Right atrium auricular region (tissue), 2 donors: ENCODE data around the gene PYROXD2. TPM values are rescaled to one million over a fixed set of nuclear protein-coding genes. Genes with fewer than 3 reads are reported as not detected.

Experiments
- DNase-seq: peaks from one replicate; pipeline ENCODE4 v3.0.0-alpha.2; 2019; ENCODE audit warnings: low spot score
- H3K27ac ChIP-seq, 2 donors: fragments of 200-600 bp; sonication (generic); 1 replicate in 1 of 2; 2 replicates in 1 of 2; pipeline ENCODE4 v1.5.1; 2016 to 2019
- H3K27me3 ChIP-seq, 2 donors: fragments of 200-600 bp; sonication (generic); one replicate each; pipeline versions ENCODE4 v1.5.1 to v1.6.0; 2017 to 2019
- H3K36me3 ChIP-seq: fragments of 200-600 bp; sonication (generic); one replicate; pipeline ENCODE4 v1.5.1; 2016
- H3K4me1 ChIP-seq, 2 donors: fragments of 200-600 bp; sonication (generic); one replicate each; pipeline versions ENCODE4 v1.5.1 to v1.6.0; 2017 to 2019
- H3K4me3 ChIP-seq, 2 donors: fragments of 200-600 bp; sonication (generic); 1 replicate in 1 of 2; 2 replicates in 1 of 2; pipeline ENCODE4 v1.5.1; 2017 to 2019; ENCODE audit warnings: mild to moderate bottlenecking in 1 of 2, moderate library complexity in 1 of 2
- H3K9me3 ChIP-seq, 2 donors: fragments of 200-600 bp; sonication (generic); one replicate each; pipeline ENCODE4 v1.5.1; 2019
- CTCF ChIP-seq, 2 donors: fragments of 200-600 bp; sonication (generic); IDR thresholded peaks; one replicate each; pipeline ENCODE4 v1.5.1; 2019; ENCODE audit warnings: antibody characterized with exemption in 2 of 2
- total RNA-seq, 2 donors: library from RNA; depleted of rRNA; stranded (reverse); fragments of >200 nt; gene quantifications; one replicate each; pipeline ENCODE4 v1.1.0, GENCODE V29; 2016

The PYROXD2 gene
- total RNA-seq, 2 donors from 2014 or later = 1.8 to 5.2 TPM

GRCh38 chr10:98427011-98427515 lies 12.1 kb upstream of the PYROXD2 start:
- Histone ChIP-seq H3K4me1 (peaks cover 0 to 5% of the 10 kb centered on the region in 2 donors), H3K4me3 (no peak overlapping the region), H3K9me3 (no peaks in the 10 kb centered on the region), H3K27ac (no peak overlapping the region), H3K36me3 (peaks cover 42% of the 10 kb centered on the region), H3K27me3 (no peaks in the 10 kb centered on the region)
- peak; percentile 55 for DNase-seq
- TF ChIP-seq CTCF (IDR thresholded peaks at IDR 0.05) = no peak

GRCh38 chr10:98425511-98426352 lies 10.8 kb upstream of the PYROXD2 start:
- no peaks in the 10 kb centered on the region for H3K27me3 ChIP-seq
- H3K9me3 ChIP-seq = no peaks in the 10 kb centered on the region
- no peak overlapping the region for H3K27ac ChIP-seq
- peaks cover 32% of the 10 kb centered on the region for H3K36me3 ChIP-seq
- no peak overlapping the region for H3K4me3 ChIP-seq
- H3K4me1 ChIP-seq = no peaks in the 10 kb centered on the region
- peak; percentile 57 for DNase-seq
- TF ChIP-seq CTCF (IDR thresholded peaks at IDR 0.05) = peak; percentile 59 to 70

GRCh38 chr10:98424295-98425254 lies 9.6 kb upstream of the PYROXD2 start:
- no peak for TF ChIP-seq CTCF (IDR thresholded peaks at IDR 0.05)
- Histone ChIP-seq H3K27me3 (no peaks in the 10 kb centered on the region), H3K9me3 (no peaks in the 10 kb centered on the region), H3K27ac (no peak overlapping the region), H3K4me3 (no peak overlapping the region), H3K4me1 (no peaks in the 10 kb centered on the region), H3K36me3 (peaks cover 32% of the 10 kb centered on the region)
- DNase-seq = peak; percentile 49

GRCh38 chr10:98423691-98424120 lies 8.7 kb upstream of the PYROXD2 start:
- peaks cover 34% of the 10 kb centered on the region for H3K36me3 ChIP-seq

More at GRCh38 chr10:98423691-98424120, 8.7 kb upstream of the PYROXD2 start:
- no peak for DNase-seq
- Histone ChIP-seq H3K9me3 (no peaks in the 10 kb centered on the region), H3K27me3 (no peaks in the 10 kb centered on the region), H3K27ac (no peak overlapping the region), H3K4me3 (no peak overlapping the region), H3K4me1 (no peaks in the 10 kb centered on the region)
- TF ChIP-seq CTCF (IDR thresholded peaks at IDR 0.05) = peak in 1 of 2 donors; percentile 33
